Right lobe of liver (tissue), 4 donors: Measurements from ENCODE around the gene NCKAP5.
"Not testable (repeated sequence)": the region's sequence is repeated elsewhere in the genome, so short reads cannot be mapped to it uniquely, and the experiment has no call there.

ENCODE experiments used
- CTCF ChIP-seq, 4 donors: fragments of 200-600 bp in 3 of 4; fragments of 450-650 bp in 1 of 4; IDR thresholded peaks; one replicate each; pipeline versions ENCODE4 v1.5.1 to v1.8.0; 2016 to 2022; ENCODE audit warnings: antibody characterized with exemption in 4 of 4, mild to moderate bottlenecking in 2 of 4
- POLR2A ChIP-seq: fragments of 450-650 bp; IDR thresholded peaks from one replicate; pipeline ENCODE4 v1.6.1; 2017; ENCODE audit warnings: antibody characterized with exemption, mild to moderate bottlenecking
- donor health status: DM: no; HTN: no; CAD: no.
- donor health status: DM: no; HTN: no; CAD: no.
- donor health status: DM: no; HTN: yes; CAD: no.

DNA sequence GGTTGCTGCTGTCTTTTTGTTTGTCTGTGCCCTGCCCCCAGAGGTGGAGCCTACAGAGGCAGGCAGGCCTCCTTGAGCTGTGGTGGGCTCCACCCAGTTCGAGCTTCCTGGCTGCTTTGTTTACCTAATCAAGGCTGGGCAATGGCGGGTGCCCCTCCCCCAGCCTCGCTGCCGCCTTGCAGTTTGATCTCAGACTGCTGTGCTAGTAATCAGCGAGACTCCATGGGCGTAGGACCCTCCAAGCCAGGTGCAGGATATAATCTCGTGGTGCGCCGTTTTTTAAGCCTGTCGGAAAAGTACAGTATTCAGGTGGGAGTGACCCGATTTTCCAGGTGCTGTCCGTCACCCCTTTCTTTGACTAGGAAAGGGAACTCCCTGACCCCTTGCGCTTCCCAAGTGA, 97.8 kb downstream of the NCKAP5 start:
- TF ChIP-seq CTCF (IDR thresholded peaks at IDR 0.05); POLR2A: not testable (repeated sequence)
